D721Med (cell line): ENCODE measurements around the gene SNTB2.

ENCODE experiments used
- DNase-seq: peaks from one replicate; pipeline ENCODE4 v3.0.0; 2011; ENCODE audit warnings: low spot score; ENCODE audit not compliant: insufficient read length
- FAIRE-seq: peaks from 2 replicates; lab custom pipeline; 2011; peaks lifted over from hg19 to GRCh38; lab: Jason Lieb, UNC
- CTCF ChIP-seq: IDR thresholded peaks from 2 replicates; pipeline ENCODE4 v1.5.1; 2012; ENCODE audit warnings: mild to moderate bottlenecking, control low read depth; ENCODE audit not compliant: insufficient read depth; ENCODE audit errors: missing control alignments

SNTB2 gene

DNA sequence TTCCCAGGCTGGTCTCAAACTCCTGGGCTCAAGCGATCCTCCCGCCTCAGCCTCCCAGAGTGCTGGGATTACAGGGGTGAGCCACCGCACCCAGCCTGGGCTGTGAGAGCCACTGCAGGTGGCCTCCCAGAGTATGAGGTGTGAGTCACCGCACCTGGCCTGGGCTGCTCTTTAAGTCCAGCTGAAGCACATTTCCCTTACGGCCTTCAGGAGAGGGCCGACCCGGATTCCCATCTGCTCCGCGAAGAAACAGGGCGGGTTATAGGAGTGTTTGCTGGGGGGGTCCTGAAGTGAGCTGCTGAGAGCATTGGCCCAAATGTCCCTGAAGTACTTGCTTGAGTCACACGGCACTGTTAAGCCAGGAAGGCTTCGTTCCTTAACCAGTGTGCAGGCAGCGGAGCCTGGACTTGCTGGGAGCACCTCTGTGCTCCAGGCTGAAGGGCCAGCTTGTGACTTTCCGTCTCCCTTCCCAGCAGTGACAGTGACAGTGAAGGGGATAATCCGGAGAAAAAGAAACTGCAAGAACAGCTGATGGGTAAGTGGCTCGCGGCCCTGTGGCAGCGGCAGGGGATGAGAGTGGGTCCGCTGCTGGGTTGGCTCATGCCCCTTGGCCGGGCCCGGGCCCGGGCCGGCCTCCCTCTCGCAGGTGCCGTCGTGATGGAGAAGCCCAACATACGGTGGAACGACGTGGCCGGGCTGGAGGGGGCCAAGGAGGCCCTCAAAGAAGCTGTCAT is 131.4 kb downstream of the SNTB2 start:
- DNase-seq (no peak), FAIRE-seq (no peak)
- TF ChIP-seq CTCF: no peak

- no peak for TF ChIP-seq CTCF
- no peak for FAIRE-seq
- no peak for DNase-seq
Measured at GRCh38 chr16:69318911-69319289, 131.9 kb downstream of the SNTB2 start.

GRCh38 chr16:69319381-69319780 is 132.4 kb downstream of the SNTB2 start:
- FAIRE-seq: no peak
- no peak for TF ChIP-seq CTCF
- DNase-seq: no peak

DNA sequence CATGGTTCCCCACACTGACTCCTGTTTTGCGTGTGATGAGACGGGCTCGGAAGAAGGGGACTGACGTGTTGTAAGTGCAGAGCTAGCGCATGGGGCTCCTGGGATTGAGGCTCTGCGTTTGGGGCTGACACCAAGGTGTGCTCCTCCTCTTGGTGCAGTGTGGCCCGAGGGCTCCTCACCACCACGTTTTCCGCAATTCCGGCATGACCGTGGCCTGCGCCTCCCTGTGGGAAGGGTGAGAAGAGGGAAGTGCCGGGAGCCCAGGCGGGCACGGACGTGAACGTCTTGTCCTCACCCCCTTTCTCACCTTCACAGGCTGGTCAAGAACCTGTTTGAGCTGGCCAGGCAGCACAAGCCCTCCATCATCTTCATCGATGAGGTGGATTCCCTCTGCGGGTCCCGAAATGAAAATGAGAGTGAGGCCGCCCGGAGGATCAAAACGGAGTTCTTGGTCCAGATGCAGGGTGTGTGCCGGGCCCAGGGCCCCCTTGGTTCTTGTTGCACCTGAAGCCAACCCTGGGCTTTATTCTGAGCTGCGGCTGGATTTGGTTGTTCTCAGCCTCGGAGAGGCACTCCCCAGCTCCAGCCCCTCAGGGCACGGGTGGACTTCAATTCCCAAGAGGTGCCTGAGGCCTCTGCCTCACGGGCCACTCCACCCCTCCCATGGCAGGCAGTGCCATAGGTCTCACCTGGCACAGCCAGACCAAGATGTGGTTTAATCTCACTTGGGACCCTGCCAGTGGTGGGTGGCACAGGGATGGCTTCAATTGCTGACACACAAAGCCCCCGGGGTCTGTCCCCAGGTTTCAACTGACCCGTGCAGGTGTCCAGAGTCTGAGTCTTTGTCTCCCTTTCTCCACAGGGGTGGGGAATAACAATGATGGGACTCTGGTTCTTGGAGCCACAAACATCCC is 133.1 kb downstream of the SNTB2 start:
- DNase-seq (no peak), FAIRE-seq (no peak)
- TF ChIP-seq CTCF: no peak

DNA sequence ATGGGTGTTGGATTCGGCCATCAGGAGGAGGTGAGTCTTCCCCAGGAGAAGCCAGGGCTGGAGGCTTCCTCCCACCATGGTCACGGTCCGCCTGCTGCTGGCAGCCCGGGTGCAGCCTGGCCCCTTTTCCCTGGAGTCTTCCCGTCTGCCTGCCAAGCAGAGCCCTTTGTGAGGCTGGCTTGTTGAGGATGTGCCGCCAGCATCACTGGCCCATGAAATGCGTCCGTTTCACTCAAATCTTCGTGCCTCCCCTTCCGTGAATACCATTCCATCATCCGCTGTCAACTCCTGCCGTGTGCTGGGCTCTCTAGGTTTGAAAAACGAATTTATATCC is 133.7 kb downstream of the SNTB2 start:
- TF ChIP-seq CTCF: no peak
- no peak for DNase-seq
- FAIRE-seq: no peak

DNA sequence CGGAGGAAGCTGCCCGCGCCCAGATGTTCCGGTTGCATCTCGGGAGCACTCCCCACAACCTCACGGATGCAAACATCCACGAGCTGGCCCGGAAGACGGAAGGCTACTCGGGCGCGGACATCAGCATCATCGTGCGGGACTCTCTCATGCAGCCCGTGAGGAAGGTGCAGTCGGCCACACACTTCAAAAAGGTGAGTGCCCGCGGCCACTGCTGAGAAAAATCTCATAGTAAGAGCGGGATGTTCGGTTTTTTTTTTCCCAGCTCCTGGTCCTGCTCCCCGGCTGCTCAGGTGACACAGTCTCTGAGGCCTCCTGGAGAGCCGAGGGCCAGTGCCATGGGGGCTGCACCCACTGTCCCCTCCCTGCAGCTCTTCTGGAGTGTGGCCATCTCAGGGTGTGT is 134.1 kb downstream of the SNTB2 start:
- no peak for TF ChIP-seq CTCF
- no peak for DNase-seq
- FAIRE-seq: no peak

DNA sequence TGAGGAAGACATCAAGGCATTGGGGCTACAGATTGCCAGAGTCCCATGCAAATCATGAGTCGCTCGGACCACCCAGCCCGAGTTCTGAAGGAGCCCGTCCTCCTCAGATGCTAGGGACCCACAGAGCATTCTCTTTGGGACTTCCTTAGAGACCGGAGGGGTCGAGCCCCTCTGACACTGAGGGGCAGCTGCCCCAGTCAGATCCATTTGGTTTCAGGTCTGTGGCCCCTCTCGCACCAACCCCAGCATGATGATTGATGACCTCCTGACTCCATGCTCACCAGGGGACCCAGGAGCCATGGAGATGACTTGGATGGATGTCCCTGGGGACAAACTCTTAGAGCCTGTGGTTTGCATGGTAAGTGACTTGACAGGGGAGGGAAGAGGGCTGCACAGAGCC is 135.4 kb downstream of the SNTB2 start:
- no peak for DNase-seq
- TF ChIP-seq CTCF: no peak

More for the DNA sequence above, 135.4 kb downstream of the SNTB2 start:
- no peak for FAIRE-seq
